Aorta (tissue), 5 donors: ENCODE measurements around the gene XIRP2. TPM values are rescaled to one million over a fixed set of nuclear protein-coding genes. Genes with fewer than 3 reads are reported as not detected.
"Not testable (repeated sequence)": the region's sequence is repeated elsewhere in the genome, so short reads cannot be mapped to it uniquely, and the experiment has no call there.

Experiments used
- ATAC-seq: fragments of 200-7000 bp; cut with Tn5 transposase; one replicate; pipeline ENCODE4 v1.9.1; 2022; ENCODE audit warnings: moderate library complexity; ENCODE audit not compliant: low FRiP score
- DNase-seq, 2 donors: peaks; one replicate each; pipeline ENCODE4 v3.0.0-alpha.2; 2020
- H3K27ac ChIP-seq, 2 donors: one replicate each; pipeline ENCODE4 v1.5.1; 2013; ENCODE audit warnings: low read length in 2 of 2, mild to moderate bottlenecking in 2 of 2, moderate library complexity in 2 of 2, control low read depth in 1 of 2, inconsistent platforms in 1 of 2, low read depth in 1 of 2
- H3K27me3 ChIP-seq, 2 donors: one replicate each; pipeline ENCODE4 v1.6.1; 2013; ENCODE audit warnings: control low read depth in 1 of 2, low read length in 1 of 2, mild to moderate bottlenecking in 1 of 2, moderate library complexity in 1 of 2; ENCODE audit not compliant: insufficient read depth in 2 of 2, control insufficient read depth in 1 of 2
- H3K36me3 ChIP-seq, 2 donors: one replicate each; pipeline ENCODE4 v1.6.1; 2013; ENCODE audit warnings: control low read depth in 1 of 2, low read length in 1 of 2, mild to moderate bottlenecking in 1 of 2; ENCODE audit not compliant: insufficient read depth in 2 of 2, control insufficient read depth in 1 of 2
- H3K4me1 ChIP-seq, 2 donors: one replicate each; pipeline ENCODE4 v1.6.1; 2013; ENCODE audit warnings: low read length in 2 of 2, control low read depth in 1 of 2, mild to moderate bottlenecking in 1 of 2, moderate library complexity in 1 of 2; ENCODE audit not compliant: insufficient read depth in 2 of 2, control insufficient read depth in 1 of 2
- H3K4me3 ChIP-seq, 2 donors: one replicate each; pipeline ENCODE4 v1.5.1; 2013; ENCODE audit warnings: low read length in 2 of 2, control low read depth in 1 of 2, mild to moderate bottlenecking in 1 of 2
- H3K9me3 ChIP-seq: one replicate; pipeline ENCODE4 v1.6.1; 2013; ENCODE audit warnings: mild to moderate bottlenecking, low read length; ENCODE audit not compliant: control insufficient read depth
- WGBS, 2 donors: extraction: QIAGEN DNeasy Blood & Tissue Kit; methylation state at CpG; one replicate each; pipeline ENCODE4 v1.1.7; 2013; 5-methylcytosine and 5-hydroxymethylcytosine counted together
- intact Hi-C, 2 donors: fragments of 100-400 bp; cut with DNase I; formaldehyde crosslinking; loops; one replicate each; pipeline versions ENCODE4 v1.14.2 to v1.15.0; 2022
- polyA plus RNA-seq, 2 donors: library from polyadenylated mRNA; stranded (reverse); fragments of 200-250 nt; gene quantifications; one replicate each; pipeline ENCODE4 v1.2.3, GENCODE V29; 2013
- total RNA-seq, 2 donors: library from RNA; stranded (reverse); fragmentation: NEBNext Ultra II Directional; extraction: Animal tissue kit (Norgen Biotek cat#: 25700); gene quantifications; one replicate each; pipeline ENCODE4 v1.2.1, GENCODE V29; 2021
- donor health status: healthy with polysubstance abuse.
- donor health status: Bipolar disorder and iron deficiency.
- donor health status: DM: no; HTN: no; CAD: no.
- donor health status: DM: no; HTN: no; CAD: no.
- donor health status: DM: yes; HTN: yes; CAD: no.

Gene XIRP2
- total and polyA plus RNA-seq, 4 donors, result 0.15 to 3.8 (median 0.24) TPM

DNA sequence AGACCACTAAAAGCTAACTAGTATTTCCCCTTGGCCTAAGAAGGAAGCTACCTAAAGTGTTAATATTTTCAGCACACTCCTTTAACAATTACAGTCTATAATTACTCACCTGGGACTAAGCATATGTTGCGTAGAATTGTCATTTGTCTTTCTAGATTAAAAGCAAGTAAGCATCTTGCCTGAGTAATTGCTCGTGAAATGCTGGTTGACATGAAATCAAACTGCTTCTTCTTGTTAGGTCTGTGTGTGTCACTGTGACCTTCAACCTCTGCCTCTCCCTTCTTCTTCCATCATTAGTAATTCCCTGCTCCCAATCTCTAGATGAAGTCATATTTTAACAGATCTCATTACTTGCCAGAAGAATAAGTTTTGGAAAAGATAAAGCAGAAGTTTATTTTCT, 212.2 kb downstream of the XIRP2 start:
- ATAC-seq, result no peak
- H3K9me3 ChIP-seq, result peaks cover 2% of the 10 kb centered on the region
- intact Hi-C loops, result no loop called here

DNA sequence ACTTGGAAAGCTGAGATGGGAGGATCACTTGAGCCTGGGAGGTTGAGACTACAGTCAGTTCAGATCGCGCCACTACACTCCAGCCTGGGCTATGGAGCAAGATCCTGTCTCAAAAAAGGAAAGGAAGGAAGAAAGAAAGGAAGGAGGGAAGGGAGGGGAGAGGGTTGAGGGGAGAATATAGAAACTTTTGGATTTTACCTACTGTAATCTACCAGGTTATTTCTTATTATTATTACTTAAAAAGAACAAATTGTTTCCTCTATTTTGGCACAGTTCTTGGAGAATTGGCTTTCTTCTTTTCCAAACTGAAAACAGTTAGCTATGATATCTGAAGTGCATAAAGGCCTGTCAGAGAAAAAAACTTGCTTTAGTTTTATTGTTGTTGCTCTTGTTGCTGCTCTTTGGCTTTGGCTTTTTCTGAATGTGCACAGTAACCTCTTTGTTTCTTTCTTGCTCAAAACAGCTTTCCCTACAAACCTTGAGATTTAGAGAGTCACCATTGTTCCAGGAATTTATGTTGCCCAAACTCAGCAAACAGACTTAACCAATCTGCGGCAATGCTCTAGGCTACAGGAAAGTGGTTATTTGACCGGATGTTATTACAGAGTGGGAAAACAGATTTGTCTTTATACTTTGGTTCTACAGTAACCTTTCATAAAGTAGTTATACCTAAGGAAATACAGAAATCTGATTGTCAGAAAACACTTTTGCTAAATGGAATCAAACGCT, 214.9 kb downstream of the XIRP2 start:
- ATAC-seq (no peak), DNase-seq (no peak)
- intact Hi-C loops, result no loop called here
- no peaks in the 10 kb centered on the region for H3K36me3 ChIP-seq
- peaks cover 2% of the 10 kb centered on the region for H3K9me3 ChIP-seq
- H3K4me1 ChIP-seq, result no peaks in the 10 kb centered on the region
- no peak overlapping the region for H3K4me3 ChIP-seq
- 76% methylated on average over 5 of the region's 5 CpGs for WGBS, 2 donors
- no peaks in the 10 kb centered on the region for H3K27me3 ChIP-seq
- no peak overlapping the region for H3K27ac ChIP-seq

More for the DNA sequence above, 212.2 kb downstream of the XIRP2 start:
- DNase-seq, result no peak
- 45 to 60% methylated on average over 2 of the region's 2 CpGs for WGBS, 2 donors
- no peak overlapping the region for H3K27ac ChIP-seq
- no peaks in the 10 kb centered on the region for H3K4me1 ChIP-seq
- H3K36me3 ChIP-seq, result no peaks in the 10 kb centered on the region
- H3K4me3 ChIP-seq, result no peak overlapping the region
- no peaks in the 10 kb centered on the region for H3K27me3 ChIP-seq

DNA sequence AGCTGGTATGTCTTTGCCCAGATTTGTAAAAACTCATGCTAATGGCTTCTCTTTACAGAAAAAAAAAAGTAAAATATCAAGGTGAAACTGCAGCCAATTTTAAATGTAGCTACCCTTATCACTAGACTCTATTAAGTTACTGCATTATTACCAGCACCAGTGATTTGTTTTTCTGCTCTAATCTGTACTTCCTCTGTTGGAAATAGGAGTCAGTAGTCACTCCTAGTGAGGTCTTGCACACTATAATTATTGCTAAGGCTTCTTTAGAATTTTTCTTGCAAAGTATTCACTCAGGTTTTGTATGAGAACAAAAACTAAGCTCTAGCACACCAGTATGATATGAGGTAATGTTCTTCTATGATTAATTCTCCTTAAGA, 215.5 kb downstream of the XIRP2 start:
- Histone ChIP-seq H3K4me1 (no peaks in the 10 kb centered on the region), H3K9me3 (peaks cover under 1% of the 10 kb centered on the region), H3K27me3 (no peaks in the 10 kb centered on the region), H3K36me3 (no peaks in the 10 kb centered on the region), H3K4me3 (no peak overlapping the region), H3K27ac (no peak overlapping the region)
- intact Hi-C loops, result no loop called here
- no peak for ATAC-seq
- DNase-seq, result no peak

DNA sequence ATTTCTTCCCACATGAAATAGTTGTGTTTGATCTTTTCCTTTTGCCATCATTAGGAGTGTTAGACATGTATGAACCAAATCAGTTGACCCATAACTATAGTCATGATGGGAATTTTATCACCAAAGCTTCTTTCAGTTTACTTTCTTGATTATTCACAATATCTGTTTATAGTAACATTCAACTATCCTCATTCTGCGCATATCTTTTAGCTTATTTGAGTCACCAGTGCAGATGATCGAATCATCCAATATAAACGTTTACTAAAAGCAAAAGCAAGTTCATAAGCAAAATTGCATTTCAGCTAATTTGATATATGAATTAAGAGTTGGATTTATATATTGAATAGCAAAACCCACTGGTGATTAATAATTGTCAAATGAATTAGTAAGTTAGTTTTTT, 216.4 kb downstream of the XIRP2 start:
- Histone ChIP-seq H3K4me1 (no peaks in the 10 kb centered on the region), H3K9me3 (no peaks in the 10 kb centered on the region), H3K27me3 (no peaks in the 10 kb centered on the region), H3K36me3 (no peaks in the 10 kb centered on the region), H3K27ac (no peak overlapping the region), H3K4me3 (no peak overlapping the region)
- intact Hi-C loops, result no loop called here
- 72 to 91% methylated on average over 3 of the region's 3 CpGs for WGBS, 2 donors
- DNase-seq (no peak), ATAC-seq (no peak)

DNA sequence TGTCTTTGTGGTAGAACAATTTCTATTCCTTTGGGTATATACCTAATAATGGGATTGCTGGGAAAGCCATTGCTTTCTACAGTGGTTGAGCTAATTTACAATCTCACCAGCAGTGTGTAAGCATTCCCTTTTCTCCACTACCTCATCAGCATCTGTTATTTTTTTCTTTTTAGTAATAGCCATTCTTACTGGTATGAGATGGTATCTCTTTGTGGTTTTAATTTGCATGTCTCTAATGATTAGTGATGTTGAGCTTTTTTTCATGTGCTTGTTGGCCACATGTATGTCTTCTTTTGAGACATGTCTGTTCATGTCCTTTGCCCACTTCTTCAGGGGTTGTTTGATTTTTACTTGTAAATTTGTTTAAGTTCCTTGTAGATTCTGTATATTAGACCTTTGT, 221.4 kb downstream of the XIRP2 start:
- DNase-seq, H3K4me3 ChIP-seq, ATAC-seq, H3K36me3 ChIP-seq, H3K9me3 ChIP-seq, H3K27me3 ChIP-seq, H3K27ac ChIP-seq, H3K4me1 ChIP-seq, intact Hi-C loops: not testable (repeated sequence)

DNA sequence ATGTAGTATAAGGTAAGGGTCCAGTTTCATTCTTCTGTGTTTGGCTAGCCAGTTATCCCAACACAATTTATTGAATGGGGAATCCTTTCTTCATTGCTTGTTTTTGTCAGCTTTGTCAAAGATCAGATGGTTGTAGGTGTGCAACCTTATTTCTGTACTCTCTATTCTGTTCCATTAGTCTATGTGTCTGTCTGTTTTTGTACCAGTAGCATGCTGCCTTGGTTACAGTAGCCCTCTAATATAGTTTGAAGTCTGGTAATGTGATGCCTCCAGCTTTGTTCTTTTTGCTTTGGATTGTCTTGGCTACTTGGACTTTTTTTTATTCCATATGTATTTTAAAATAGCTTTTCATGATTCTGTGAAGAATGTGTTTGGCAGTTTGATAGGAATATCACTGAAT, 222.1 kb downstream of the XIRP2 start:
- no peak for ATAC-seq
- intact Hi-C loops, result no loop called here

DNA sequence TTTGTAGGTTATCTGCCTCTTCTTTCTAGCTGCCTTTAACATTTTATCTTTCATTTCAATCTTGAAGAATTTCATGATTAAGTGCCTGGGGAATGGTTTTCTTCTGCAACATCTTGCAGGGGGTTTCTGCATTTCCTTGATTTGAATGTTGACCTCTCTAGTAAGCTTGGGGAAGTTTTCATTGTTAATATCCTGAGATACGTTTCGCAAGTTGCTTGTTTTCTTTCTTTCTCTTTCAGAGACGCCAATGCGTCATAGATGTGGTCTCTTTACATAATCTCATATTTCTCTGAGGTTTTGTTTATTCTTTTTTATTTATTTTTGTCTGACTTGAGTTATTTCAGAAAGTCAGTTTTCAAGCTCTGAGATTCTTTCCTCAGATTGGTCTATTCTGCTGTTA, 225.7 kb downstream of the XIRP2 start:
- ATAC-seq (no peak), DNase-seq (no peak)
- Histone ChIP-seq H3K27me3 (no peaks in the 10 kb centered on the region), H3K9me3 (no peaks in the 10 kb centered on the region), H3K4me1 (no peaks in the 10 kb centered on the region), H3K36me3 (no peaks in the 10 kb centered on the region), H3K4me3 (no peak overlapping the region), H3K27ac (no peak overlapping the region)
- 38 to 53% methylated on average over 4 of the region's 4 CpGs for WGBS, 2 donors
- intact Hi-C loops, result no loop called here

More for the DNA sequence above, 222.1 kb downstream of the XIRP2 start:
- no peak for DNase-seq
- Histone ChIP-seq H3K36me3 (no peaks in the 10 kb centered on the region), H3K27me3 (no peaks in the 10 kb centered on the region), H3K4me3 (no peak overlapping the region), H3K27ac (no peak overlapping the region), H3K9me3 (no peaks in the 10 kb centered on the region), H3K4me1 (no peaks in the 10 kb centered on the region)

DNA sequence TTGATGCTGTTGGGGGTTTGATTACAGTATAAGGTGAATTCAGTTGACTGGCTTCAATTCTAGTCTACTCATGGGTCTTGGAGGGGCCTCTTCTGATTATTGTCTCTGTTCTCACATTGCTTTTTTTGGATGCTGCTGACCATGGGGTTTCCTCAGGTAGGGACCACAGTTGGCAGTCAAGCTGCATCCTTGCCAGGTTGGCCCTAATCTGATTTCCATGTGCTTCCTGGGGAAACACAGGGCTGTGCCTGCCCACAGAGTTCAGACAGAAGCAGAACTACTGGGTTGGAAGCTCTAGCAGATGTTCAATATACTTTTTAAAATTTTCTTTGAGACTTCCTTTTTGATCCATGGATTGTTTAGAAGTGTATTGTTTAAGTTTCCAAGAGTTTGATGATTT, 227.3 kb downstream of the XIRP2 start:
- ATAC-seq, result no peak
- H3K27ac ChIP-seq, result no peak overlapping the region
- H3K27me3 ChIP-seq, result no peaks in the 10 kb centered on the region
- H3K36me3 ChIP-seq, result no peaks in the 10 kb centered on the region
- no peaks in the 10 kb centered on the region for H3K9me3 ChIP-seq
- no peak for DNase-seq
- no peak overlapping the region for H3K4me3 ChIP-seq
- H3K4me1 ChIP-seq, result no peaks in the 10 kb centered on the region
- intact Hi-C loops, result no loop called here

DNA sequence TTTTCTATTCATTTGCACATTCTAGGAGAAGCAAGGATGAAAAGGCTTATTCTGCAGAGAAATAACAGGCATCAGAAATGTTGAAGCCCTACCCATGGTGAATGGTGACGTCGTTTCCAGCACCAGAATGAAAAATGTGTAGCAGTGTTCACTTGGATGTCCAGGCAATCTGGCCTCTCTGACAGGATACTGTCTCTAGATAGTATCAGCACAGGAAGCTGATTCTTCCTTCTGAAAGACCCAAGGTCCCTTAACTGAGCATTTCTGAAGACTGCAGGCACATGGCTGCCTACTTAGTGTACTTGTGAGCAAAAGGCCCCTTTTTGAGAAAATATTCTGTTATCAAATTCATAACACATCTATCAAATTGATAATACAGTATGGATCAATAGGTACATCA, 234.1 kb downstream of the XIRP2 start:
- no peaks in the 10 kb centered on the region for H3K4me1 ChIP-seq
- H3K36me3 ChIP-seq, result no peaks in the 10 kb centered on the region
- H3K27ac ChIP-seq, result no peak overlapping the region
- no peak for ATAC-seq
- intact Hi-C loops, result no loop called here
- no peaks in the 10 kb centered on the region for H3K9me3 ChIP-seq
- WGBS, 2 donors, result 59 to 62% methylated on average over 2 of the region's 2 CpGs
- H3K27me3 ChIP-seq, result no peaks in the 10 kb centered on the region
- no peak for DNase-seq
- H3K4me3 ChIP-seq, result no peak overlapping the region
